ENCODE data around the gene TLE7. TPM values are rescaled to one million over a fixed set of nuclear protein-coding genes. Genes with fewer than 3 reads are reported as not detected.

The TLE7 gene
- polyA plus RNA-seq, 2 of the 4 experiments (the other 2 are of a cell fraction) = not detected

- peaks cover 5% of the 10 kb centered on the region; the same call in 1 of the 3 replicates for H3K4me1 ChIP-seq
- 20% methylated on average over 3 of the region's 3 CpGs for WGBS (ENCODE audit: missing lambda C conversion rate)
- no peak overlapping the region for H3K4me3 ChIP-seq
- H3K9me3 ChIP-seq = peaks cover 14% of the 10 kb centered on the region; the same call in 2 of the 3 replicates
- DNase-seq (ENCODE audit: low read depth in 1 of 2, low spot score in 1 of 2) = no peak
- no peak for ATAC-seq
- FAIRE-seq = no peak
- no peak overlapping the region for H3K4me2 ChIP-seq
- CTCF ChIA-PET = interaction anchor here (1.0 to 2.5 kb wide), 6 partner anchors 10 to 181 kb away, joined by 3 to 18 read pairs (median 4); partner anchors contain the start of gene CALB2
- POLR2A ChIA-PET = interaction anchor here (1.4 kb wide), 1 partner anchor 33 kb away, joined by 4 read pairs; the partner anchor contains the start of gene ZNF23
- no peak overlapping the region for H3K27ac ChIP-seq
- TF ChIP-seq ELK1 (IDR thresholded peaks at IDR 0.05; ENCODE audit: low read depth, low read length) = no peak
- no peak for TF ChIP-seq FOXS1 (CRISPR knock-in tag; IDR thresholded peaks at IDR 0.05)
- TF ChIP-seq NFE2L2 (conservative IDR thresholded peaks at IDR 0.05; ENCODE audit: low read length) = no peak
- TF ChIP-seq MAFK (IDR thresholded peaks at IDR 0.05; ENCODE audit: partially characterized antibody) = no peak
- TF ChIP-seq POLR2AphosphoS2 (conservative IDR thresholded peaks at IDR 0.05; ENCODE audit: low read length) = no peak
- TF ChIP-seq HES2 (IDR thresholded peaks at IDR 0.05) = no peak
- TF ChIP-seq HOXB13 (CRISPR knock-in tag; IDR thresholded peaks at IDR 0.05; ENCODE audit: low read depth) = no peak
- TF ChIP-seq HEYL (CRISPR knock-in tag; IDR thresholded peaks at IDR 0.05) = no peak
- TF ChIP-seq EP300 (IDR thresholded peaks at IDR 0.05) = no peak
- no peak for TF ChIP-seq RCOR1 (IDR thresholded peaks at IDR 0.05; ENCODE audit: low read depth, low read length)
- no peak for TF ChIP-seq JUN (IDR thresholded peaks at IDR 0.05)
- no peak for TF ChIP-seq FOSB (CRISPR knock-in tag; IDR thresholded peaks at IDR 0.05)
- no peak for TF ChIP-seq CBX8 (IDR thresholded peaks at IDR 0.05)
Observed at GRCh38 chr16:71429581-71429980, 12.3 kb downstream of the TLE7 start.

DNA sequence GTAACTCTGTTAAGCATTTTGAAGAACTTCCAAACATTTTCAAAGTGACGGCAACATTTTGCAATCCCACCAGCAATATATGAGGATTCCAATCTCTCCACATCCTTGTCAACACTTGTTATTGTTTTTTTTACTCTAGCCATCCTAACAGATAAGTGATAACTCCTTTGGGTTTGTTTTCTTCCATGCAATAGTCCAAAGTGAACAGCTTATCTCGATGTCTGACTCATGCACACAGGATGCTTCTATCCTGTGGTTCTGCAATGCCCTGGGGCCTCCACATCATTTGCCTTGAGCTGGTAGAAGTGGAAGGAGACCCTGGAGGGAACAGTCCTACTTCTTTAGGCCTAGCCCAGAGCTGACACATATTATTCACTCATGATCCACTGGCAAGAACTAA is 13.0 kb downstream of the TLE7 start:
- Histone ChIP-seq H3K4me2 (no peak overlapping the region), H3K4me1 (peaks cover 5% of the 10 kb centered on the region; the same call in 1 of the 3 replicates), H3K4me3 (no peak overlapping the region), H3K27ac (no peak overlapping the region), H3K9me3 (peaks cover 14% of the 10 kb centered on the region; the same call in 2 of the 3 replicates)
- no peak for TF ChIP-seq HDAC2 (IDR thresholded peaks at IDR 0.05)
- TF ChIP-seq EP300 (IDR thresholded peaks at IDR 0.05) = no peak
- TF ChIP-seq HMGXB4 (CRISPR knock-in tag; IDR thresholded peaks at IDR 0.05; ENCODE audit: borderline replicate concordance) = no peak
- no peak for TF ChIP-seq MAZ (IDR thresholded peaks at IDR 0.05; ENCODE audit: borderline replicate concordance, low read depth, low read length)
- no peak for TF ChIP-seq HOXB13 (CRISPR knock-in tag; IDR thresholded peaks at IDR 0.05; ENCODE audit: low read depth)
- TF ChIP-seq FOSB (CRISPR knock-in tag; IDR thresholded peaks at IDR 0.05) = no peak
- no peak for TF ChIP-seq NFE2L2 (conservative IDR thresholded peaks at IDR 0.05; ENCODE audit: low read length)
- TF ChIP-seq CEBPB (IDR thresholded peaks at IDR 0.05) = no peak
- TF ChIP-seq, protein P1, sequence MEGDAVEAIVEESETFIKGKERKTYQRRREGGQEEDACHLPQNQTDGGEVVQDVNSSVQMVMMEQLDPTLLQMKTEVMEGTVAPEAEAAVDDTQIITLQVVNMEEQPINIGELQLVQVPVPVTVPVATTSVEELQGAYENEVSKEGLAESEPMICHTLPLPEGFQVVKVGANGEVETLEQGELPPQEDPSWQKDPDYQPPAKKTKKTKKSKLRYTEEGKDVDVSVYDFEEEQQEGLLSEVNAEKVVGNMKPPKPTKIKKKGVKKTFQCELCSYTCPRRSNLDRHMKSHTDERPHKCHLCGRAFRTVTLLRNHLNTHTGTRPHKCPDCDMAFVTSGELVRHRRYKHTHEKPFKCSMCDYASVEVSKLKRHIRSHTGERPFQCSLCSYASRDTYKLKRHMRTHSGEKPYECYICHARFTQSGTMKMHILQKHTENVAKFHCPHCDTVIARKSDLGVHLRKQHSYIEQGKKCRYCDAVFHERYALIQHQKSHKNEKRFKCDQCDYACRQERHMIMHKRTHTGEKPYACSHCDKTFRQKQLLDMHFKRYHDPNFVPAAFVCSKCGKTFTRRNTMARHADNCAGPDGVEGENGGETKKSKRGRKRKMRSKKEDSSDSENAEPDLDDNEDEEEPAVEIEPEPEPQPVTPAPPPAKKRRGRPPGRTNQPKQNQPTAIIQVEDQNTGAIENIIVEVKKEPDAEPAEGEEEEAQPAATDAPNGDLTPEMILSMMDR (IDR thresholded peaks at IDR 0.05) = no peak
- TF ChIP-seq HES2 (IDR thresholded peaks at IDR 0.05) = no peak
- TF ChIP-seq, protein P2, sequence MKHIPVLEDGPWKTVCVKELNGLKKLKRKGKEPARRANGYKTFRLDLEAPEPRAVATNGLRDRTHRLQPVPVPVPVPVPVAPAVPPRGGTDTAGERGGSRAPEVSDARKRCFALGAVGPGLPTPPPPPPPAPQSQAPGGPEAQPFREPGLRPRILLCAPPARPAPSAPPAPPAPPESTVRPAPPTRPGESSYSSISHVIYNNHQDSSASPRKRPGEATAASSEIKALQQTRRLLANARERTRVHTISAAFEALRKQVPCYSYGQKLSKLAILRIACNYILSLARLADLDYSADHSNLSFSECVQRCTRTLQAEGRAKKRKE (CRISPR knock-in tag; IDR thresholded peaks at IDR 0.05; ENCODE audit: low read depth) = no peak
- no peak for TF ChIP-seq ZSCAN20 (CRISPR knock-in tag; IDR thresholded peaks at IDR 0.05)
- no peak for TF ChIP-seq EHMT2 (IDR thresholded peaks at IDR 0.05; ENCODE audit: low read depth)
- no peak for TF ChIP-seq RFX5 (IDR thresholded peaks at IDR 0.05)
- no peak for TF ChIP-seq POLR2AphosphoS2 (conservative IDR thresholded peaks at IDR 0.05; ENCODE audit: low read length)
- no peak for TF ChIP-seq NPAS2 (CRISPR knock-in tag; IDR thresholded peaks at IDR 0.05; ENCODE audit: borderline replicate concordance)
- no peak for TF ChIP-seq GATA3 (IDR thresholded peaks at IDR 0.05; ENCODE audit: borderline replicate concordance)
- no peak for TF ChIP-seq RCOR1 (IDR thresholded peaks at IDR 0.05; ENCODE audit: low read depth, low read length)
- TF ChIP-seq POLR2A (IDR thresholded peaks at IDR 0.05; ENCODE audit: low read length) = no peak
- POLR2A ChIA-PET = interaction anchor here (1.4 kb wide), 1 partner anchor 33 kb away, joined by 4 read pairs; the partner anchor contains the start of gene ZNF23
- no peak for ATAC-seq
- WGBS (ENCODE audit: missing lambda C conversion rate) = 47% methylated on average over 2 of the region's 2 CpGs
- CTCF ChIA-PET = interaction anchor here (1.0 to 2.5 kb wide), 6 partner anchors 11 to 182 kb away, joined by 3 to 18 read pairs (median 4); partner anchors contain the start of gene CALB2
- DNase-seq (ENCODE audit: low read depth in 1 of 2, low spot score in 1 of 2) = no peak
- no peak for FAIRE-seq

Data from A549 (cell line).